ENCODE results near the gene CHST15.

Gene CHST15

GRCh38 chr10:124028700-124029480 is 64.5 kb downstream of the CHST15 start:
- DNase-seq (ENCODE audit: low spot score) = no peak

GRCh38 chr10:124027651-124028050 is 65.7 kb downstream of the CHST15 start:
- DNase-seq (ENCODE audit: low spot score) = no peak

DNA sequence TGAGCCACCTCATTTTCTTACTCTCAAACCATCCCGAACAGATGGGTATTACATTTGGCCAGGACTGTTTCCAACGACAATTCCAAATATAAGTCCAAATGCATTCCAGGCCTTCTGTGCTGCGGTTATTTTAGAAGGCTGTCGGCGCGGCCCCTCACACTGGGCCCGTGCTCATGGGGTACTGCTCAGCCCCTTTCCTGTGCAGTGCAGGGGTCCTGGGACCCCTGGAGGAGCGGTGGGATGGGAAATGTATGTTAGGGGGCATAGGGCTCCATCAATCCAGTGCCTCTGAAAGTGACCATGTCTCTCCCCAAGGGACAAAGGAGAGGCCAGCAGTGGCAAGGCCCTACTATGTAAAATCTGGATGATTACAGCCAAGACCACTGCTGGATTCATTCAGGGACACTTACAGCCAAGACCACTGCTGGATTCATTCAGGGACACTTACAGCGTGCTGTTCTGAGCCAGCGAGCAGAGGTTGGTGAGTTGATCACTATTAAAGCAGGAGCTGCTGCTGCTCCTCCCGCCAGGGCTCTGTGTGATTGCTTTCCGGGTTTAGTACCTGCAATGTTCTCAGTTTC is 66.3 kb downstream of the CHST15 start:
- DNase-seq (ENCODE audit: low spot score) = no peak

GRCh38 chr10:124026589-124026939 is 66.8 kb downstream of the CHST15 start:
- DNase-seq (ENCODE audit: low spot score) = no peak

DNA sequence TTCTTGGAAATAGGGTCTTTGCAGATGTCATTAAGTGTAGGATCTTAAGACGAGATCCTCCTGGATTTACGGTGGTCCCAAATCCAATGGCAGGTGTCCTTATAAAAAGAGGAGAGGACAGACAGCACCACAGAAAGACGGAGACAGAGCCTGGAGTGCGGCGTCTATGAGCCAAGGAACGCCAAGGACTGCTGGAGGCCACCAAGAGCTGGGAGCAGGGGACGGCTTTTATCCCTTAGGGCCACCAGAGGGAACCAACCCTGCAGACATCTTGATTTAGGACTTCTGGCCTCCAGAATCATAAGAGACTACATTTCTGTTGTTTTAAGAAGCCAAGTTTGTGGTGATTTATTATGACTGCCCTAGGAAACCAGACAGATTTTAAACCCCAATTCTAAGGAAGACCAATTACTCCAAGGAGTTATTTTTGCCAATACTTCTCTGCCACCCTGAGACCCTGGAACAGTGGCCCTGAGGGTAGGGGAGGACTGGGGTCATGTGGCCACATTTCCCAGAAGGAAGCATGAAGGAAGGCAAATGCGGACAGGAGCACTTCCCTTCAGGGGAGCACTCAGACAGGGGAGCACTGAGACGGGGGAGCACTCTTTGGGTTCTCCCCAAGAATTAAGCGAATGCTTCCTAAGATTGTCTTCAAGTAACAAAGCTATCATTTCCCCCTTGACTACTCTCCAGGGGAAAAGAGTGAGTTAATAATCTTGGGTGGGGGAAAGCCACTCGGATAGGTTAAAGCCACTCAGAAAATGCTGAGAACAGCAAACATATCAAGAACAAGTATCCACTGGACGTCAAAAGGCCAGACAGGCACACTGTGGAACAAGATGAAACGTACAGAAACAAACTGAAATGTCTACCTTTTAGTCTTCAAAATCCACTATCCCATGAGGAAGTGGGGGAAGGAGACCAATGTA is 67.5 kb downstream of the CHST15 start:
- DNase-seq (ENCODE audit: low spot score) = no peak

- no peak for DNase-seq (ENCODE audit: low spot score)
These were observed 68.2 kb downstream of the CHST15 start for GRCh38 chr10:124025152-124025551.

- DNase-seq (ENCODE audit: low spot score) = no peak
These were observed 71.3 kb downstream of the CHST15 start for GRCh38 chr10:124022066-124022465.

GRCh38 chr10:124020981-124021815 is 72.2 kb downstream of the CHST15 start:
- no peak for DNase-seq (ENCODE audit: low spot score)

- no peak for DNase-seq (ENCODE audit: low spot score)
These were observed 73.3 kb downstream of the CHST15 start for GRCh38 chr10:124019886-124020797.

GRCh38 chr10:124018886-124019525 is 74.4 kb downstream of the CHST15 start:
- DNase-seq (ENCODE audit: low spot score) = no peak

GRCh38 chr10:124017729-124018128 is 75.7 kb downstream of the CHST15 start:
- no peak for DNase-seq (ENCODE audit: low spot score)

GRCh38 chr10:124016804-124017375 is 76.5 kb downstream of the CHST15 start:
- no peak for DNase-seq (ENCODE audit: low spot score)

GRCh38 chr10:124015991-124016390 is 77.4 kb downstream of the CHST15 start:
- no peak for DNase-seq (ENCODE audit: low spot score)

DNA sequence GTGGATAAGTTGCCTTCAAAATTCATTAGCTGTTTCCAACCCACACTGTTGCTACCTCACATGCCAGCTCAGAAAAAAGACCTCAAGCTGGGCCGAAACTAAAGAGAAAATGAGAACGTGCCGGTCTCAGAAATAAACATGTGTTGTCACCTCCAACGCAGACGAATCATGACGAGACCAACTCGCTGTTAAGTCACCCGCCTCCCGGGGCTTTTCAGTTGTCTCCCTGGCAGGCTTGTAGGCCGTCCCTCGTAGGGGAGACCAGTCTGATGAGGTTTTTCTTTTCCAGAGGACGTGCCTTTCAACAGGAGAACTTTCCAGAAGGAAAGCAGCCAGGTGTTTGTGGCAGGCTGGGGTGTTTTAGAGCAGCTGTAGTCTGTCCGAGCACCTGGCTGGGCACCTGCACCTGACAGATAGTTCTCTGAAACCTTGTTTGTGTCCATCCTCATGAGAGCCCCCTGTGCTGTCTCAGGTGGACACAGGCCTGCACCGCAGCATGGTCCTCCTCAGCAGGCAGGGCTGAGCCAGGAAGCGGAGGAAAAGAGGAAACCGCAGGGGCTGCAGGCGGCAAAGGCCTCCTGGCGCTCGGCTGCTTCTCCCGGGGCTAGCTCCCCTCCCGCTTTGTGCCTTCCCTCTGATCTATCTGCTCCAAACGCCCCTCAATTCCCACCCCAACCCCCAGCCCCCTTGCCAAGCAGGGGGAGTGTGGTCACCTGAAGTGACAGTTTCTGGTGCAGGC is 78.8 kb downstream of the CHST15 start:
- DNase-seq (ENCODE audit: low spot score) = no peak

DNA sequence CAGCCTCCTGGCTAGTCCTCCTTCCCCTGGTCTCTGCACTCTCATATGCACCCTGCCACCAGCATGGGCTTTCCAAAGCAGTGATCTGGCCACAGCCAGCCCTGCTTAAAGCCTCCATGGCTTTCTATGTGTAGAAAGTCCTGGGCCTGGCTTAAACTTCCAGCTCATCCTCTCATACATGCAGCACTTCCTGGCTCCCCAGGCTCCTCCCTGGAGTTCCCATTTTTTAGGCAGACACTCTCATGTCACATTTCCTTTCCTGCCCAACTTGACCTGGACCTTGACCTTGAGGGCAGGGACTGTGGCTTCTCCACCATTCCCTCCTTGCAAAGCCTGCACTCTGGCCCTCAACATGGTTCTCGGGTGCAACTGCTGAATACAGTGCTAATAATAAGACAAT is 79.5 kb downstream of the CHST15 start:
- no peak for DNase-seq (ENCODE audit: low spot score)

GRCh38 chr10:124012991-124013390 is 80.4 kb downstream of the CHST15 start:
- DNase-seq (ENCODE audit: low spot score) = no peak

DNA sequence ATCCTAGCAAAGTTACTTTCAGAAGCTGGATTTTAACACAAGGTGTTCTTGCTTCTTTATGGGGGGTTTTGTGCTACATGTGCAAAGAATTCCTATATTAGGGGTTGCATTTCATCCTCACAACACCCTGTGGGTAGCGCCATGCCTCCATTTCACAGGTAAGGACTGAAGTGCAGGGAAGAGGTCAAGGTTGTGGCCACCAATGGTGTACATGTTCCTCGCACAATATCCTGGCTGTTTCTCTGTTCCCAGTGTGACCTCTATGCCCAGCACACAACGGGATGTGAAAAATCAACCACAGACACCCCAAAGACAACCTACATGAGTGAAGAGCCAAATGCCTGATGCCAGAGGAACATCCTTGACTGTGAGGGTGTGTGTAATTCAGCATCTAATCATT is 80.8 kb downstream of the CHST15 start:
- no peak for DNase-seq (ENCODE audit: low spot score)

DNA sequence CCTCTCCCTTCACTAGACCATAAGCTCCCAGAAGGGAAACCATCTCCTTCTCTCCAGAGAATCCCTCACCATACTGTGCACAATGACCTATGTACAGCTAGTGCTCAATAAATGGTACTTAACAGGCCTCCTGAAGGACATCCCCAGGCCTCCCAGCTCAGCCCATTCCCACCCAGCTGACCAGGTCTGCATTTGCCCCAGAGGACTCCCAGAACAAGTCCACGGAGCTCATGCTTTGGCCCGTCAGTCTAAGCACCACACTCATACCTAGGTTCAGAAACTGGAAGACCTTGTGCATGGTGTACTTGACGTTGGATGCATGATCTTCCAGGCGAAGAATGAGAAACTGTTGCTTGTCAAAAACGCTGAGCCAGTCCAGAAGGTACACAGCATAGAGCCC is 81.3 kb downstream of the CHST15 start:
- no peak for DNase-seq (ENCODE audit: low spot score)

DNA sequence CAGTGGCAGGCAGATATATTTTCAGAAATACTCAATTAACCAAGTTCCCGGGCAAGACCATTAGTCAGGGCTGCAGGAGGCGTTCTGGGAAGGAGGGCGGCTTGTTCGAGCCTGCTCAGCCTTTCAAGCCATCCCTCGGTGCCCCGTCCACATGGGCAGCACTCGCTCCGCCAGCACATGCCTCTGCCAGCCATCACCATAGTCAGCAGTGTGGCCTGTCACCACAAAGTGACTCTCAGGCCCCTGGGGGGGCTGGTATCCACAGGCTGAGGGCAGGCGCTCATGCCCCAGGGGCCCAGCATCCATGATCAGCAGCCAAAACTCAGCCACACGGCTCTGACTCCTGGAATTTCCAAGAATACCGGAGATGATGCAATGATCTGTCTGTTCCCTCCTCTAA is 81.9 kb downstream of the CHST15 start:
- DNase-seq (ENCODE audit: low spot score) = no peak
